Cardiac fibroblast (primary cell): Measurements from ENCODE around the gene SIRT2.
A peak's percentile ranks its signal among the peaks of the same experiment; 100 is the strongest.
"Not testable (repeated sequence)": the region's sequence is repeated elsewhere in the genome, so short reads cannot be mapped to it uniquely, and the experiment has no call there.

Experiments used
- DNase-seq, 2 donors: peaks; one replicate each; pipeline versions ENCODE4 v3.0.0 to v3.0.0-alpha.2; 2010; ENCODE audit warnings: low read depth in 2 of 2
- H3K4me3 ChIP-seq, 2 donors: replicated peaks in 1 of 2; 1 replicate in 1 of 2; 2 replicates in 1 of 2; pipeline ENCODE4 v1.5.1; 2011; ENCODE audit warnings: low read depth in 2 of 2, low read length in 2 of 2, mild to moderate bottlenecking in 2 of 2, moderate library complexity in 1 of 2
- CTCF ChIP-seq: IDR thresholded peaks from one replicate; pipeline ENCODE4 v1.5.1; 2011; ENCODE audit warnings: low read depth, mild to moderate bottlenecking, low read length, inconsistent platforms

SIRT2 gene

GRCh38 chr19:38893341-38893771, 6.1 kb downstream of the SIRT2 start:
- TF ChIP-seq CTCF: no peak
- H3K4me3 ChIP-seq: no peak overlapping the region
- peak in 1 of 2 donors; percentile 11 for DNase-seq

- DNase-seq: no peak
- H3K4me3 ChIP-seq: no peak overlapping the region
- TF ChIP-seq CTCF: no peak
These were observed 6.6 kb downstream of the SIRT2 start for GRCh38 chr19:38892841-38893240.

GRCh38 chr19:38891771-38892170, 7.6 kb downstream of the SIRT2 start:
- no peak for TF ChIP-seq CTCF
- no peak for DNase-seq
- H3K4me3 ChIP-seq: no peak overlapping the region

GRCh38 chr19:38890686-38891085, 8.7 kb downstream of the SIRT2 start:
- H3K4me3 ChIP-seq: no peak overlapping the region
- TF ChIP-seq CTCF: no peak
- DNase-seq: no peak

- TF ChIP-seq CTCF: no peak
- DNase-seq: no peak
These were observed 9.6 kb downstream of the SIRT2 start for GRCh38 chr19:38889803-38890202.

GRCh38 chr19:38888876-38889275, 10.5 kb downstream of the SIRT2 start:
- DNase-seq: no peak
- no peak for TF ChIP-seq CTCF
- H3K4me3 ChIP-seq: no peak overlapping the region

More at GRCh38 chr19:38889803-38890202, 9.6 kb downstream of the SIRT2 start:
- no peak overlapping the region for H3K4me3 ChIP-seq

- not testable (repeated sequence) for H3K4me3 ChIP-seq, DNase-seq
These were observed 14.7 kb downstream of the SIRT2 start for GRCh38 chr19:38884691-38885090.
